ENCODE results near the gene GRIK2. TPM values are rescaled to one million over a fixed set of nuclear protein-coding genes. Genes with fewer than 3 reads are reported as not detected.

GRIK2 gene
- total RNA-seq, 2 donors from 2014 or later: 1.5 to 1.7 TPM

DNA sequence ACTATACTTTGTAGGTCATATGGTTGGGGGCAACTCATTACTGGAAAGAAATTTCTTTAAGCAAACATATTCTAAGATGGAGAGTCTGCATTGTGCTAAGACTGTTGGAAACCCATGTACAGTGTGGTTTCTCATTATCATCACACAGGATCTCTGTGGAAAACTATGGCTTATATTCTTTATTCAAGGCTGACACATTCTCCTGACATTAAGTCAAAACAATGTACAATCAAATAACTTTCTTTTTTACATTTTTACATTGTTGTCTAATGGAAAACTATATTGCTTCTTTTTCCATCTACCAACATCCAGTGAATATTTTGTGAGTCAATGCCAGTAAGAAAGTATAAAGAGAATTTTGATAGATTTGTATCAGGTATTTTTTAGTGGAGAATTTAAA is 417.6 kb downstream of the GRIK2 start:
- intact Hi-C loops (cut with DNase I): no loop called here
- DNase-seq (ENCODE audit: low spot score): no peak

DNA sequence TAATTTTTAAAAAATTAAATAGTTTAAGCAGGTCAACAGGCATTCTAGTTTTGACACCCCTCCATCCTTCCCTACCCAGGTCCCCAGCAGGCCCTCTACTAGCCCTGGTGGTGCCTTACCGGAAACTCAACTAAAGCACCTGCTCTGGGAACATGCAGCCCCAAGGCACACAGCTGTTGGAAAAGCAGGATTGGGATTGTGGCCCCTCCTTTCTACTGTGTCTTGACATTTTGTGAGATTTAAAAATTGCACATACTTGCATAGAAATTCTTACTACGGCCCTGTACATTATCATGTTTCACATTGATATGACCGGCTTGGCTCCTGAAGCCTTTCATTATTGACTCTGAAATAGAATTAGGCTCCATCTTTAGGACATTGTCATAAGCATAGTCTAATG is 423.2 kb downstream of the GRIK2 start:
- intact Hi-C loops (cut with DNase I): no loop called here
- DNase-seq (ENCODE audit: low spot score): no peak

DNA sequence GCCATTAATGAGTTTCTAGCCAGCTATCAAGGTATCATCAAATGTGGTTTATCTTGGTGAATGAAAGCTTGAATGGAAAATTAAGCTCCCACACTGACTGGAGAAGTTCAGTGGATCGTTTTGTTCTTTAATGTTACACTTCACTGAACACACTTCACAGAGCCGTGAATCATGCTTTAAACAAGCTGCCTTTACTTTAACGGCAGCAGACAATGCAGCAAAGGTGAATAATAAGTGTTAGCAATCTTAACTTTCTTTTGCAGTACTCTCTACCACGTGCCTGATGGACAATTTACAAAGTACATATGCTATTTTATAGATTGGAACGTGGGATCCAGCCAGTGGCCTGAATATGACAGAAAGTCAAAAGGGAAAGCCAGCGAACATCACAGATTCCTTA is 424.5 kb downstream of the GRIK2 start:
- DNase-seq (ENCODE audit: low spot score): no peak
- intact Hi-C loops (cut with DNase I): no loop called here

DNA sequence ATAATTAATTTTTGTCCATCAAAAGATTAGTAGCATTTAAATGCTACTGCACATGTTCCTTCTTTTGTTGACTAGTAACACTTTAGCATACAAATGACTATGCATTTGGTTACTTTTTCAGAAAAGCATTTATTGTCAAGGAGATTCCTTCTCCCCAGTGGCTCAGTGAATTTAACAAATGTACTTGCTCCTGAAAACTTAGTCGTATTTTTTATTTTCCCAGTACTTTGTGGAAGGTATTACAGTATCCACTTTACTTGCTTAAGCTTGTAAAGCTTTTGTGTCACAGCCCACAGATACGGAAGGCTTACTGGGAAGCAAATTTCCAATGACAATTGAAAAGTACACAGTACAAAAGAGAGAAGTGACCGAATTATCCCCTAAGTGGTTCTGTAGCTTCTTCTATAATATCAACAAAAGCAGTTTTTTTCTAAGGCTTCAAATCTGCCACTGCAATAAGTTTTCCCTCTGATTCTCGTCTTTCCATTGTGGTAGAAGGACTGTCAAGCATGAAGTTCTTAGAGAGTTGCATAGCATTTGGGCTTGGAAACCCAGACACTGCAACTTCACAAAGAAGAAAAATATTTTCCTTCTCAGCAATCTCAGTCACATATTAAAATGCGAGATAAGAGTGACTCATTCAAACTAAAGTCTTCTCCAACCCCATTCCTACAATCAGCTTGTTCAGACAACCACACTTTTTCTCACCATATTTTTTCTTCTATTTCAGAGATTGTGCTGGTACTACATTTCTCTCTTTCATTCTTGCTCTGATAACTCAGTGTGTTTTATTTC is 431.2 kb downstream of the GRIK2 start:
- DNase-seq (ENCODE audit: low spot score): no peak
- intact Hi-C loops (cut with DNase I): no loop called here

GRCh38 chr6:101826269-101826668 is 432.8 kb downstream of the GRIK2 start:
- DNase-seq (ENCODE audit: low spot score): no peak
- intact Hi-C loops (cut with DNase I): no loop called here

GRCh38 chr6:101826678-101827077 is 433.2 kb downstream of the GRIK2 start:
- intact Hi-C loops (cut with DNase I): no loop called here
- DNase-seq (ENCODE audit: low spot score): no peak

- intact Hi-C loops (cut with DNase I): no loop called here
- DNase-seq (ENCODE audit: low spot score): no peak
Observed at GRCh38 chr6:101830501-101831031, 437.1 kb downstream of the GRIK2 start.

GRCh38 chr6:101832371-101832770 is 438.9 kb downstream of the GRIK2 start:
- no peak for DNase-seq (ENCODE audit: low spot score)
- intact Hi-C loops (cut with DNase I): no loop called here

DNA sequence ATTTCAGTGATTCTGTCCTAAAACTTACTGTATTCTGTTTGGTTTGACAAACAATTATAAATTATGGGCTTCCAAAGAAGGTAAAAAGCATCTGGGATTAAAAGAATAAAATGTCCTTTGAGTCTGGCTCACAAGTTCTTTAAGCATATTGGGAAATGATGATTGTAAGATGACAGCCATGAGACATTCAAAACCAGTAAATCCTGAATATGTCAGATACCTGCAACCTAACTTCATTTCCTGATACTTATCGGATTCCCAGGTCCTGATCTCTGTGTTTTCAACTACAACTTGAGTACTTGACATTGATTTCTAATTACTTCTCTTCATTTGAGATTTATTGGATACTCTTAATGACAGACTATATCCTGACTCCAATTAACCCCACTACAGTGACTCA is 446.6 kb downstream of the GRIK2 start:
- intact Hi-C loops (cut with DNase I): no loop called here
- DNase-seq (ENCODE audit: low spot score): no peak

- intact Hi-C loops (cut with DNase I): no loop called here
- DNase-seq (ENCODE audit: low spot score): no peak
Observed at GRCh38 chr6:101845172-101845571, 451.7 kb downstream of the GRIK2 start.

- intact Hi-C loops (cut with DNase I): no loop called here
- no peak for DNase-seq (ENCODE audit: low spot score)
Observed at GRCh38 chr6:101845621-101846020, 452.1 kb downstream of the GRIK2 start.

DNA sequence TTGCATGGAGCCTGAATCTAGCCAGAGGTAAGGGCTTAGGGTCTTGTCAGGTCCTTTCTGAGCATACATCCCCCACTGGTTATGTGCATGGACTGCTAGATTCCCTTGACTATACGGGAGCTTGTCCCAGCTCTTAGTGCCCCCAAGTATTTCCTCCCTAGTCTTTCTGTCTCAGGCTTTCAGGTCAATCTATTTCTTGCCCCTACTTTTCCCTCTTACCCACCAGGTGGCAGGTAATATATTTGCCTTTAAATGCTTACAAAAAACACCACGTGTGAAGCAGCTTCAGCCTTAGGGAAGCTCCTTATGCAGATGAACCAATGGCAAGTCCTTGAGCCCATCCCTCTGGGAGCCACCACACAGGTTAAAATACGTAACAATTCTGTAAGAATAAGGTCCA is 454.2 kb downstream of the GRIK2 start:
- DNase-seq (ENCODE audit: low spot score): no peak
- intact Hi-C loops (cut with DNase I): no loop called here

GRCh38 chr6:101851911-101852310 is 458.4 kb downstream of the GRIK2 start:
- intact Hi-C loops (cut with DNase I): no loop called here
- no peak for DNase-seq (ENCODE audit: low spot score)

DNA sequence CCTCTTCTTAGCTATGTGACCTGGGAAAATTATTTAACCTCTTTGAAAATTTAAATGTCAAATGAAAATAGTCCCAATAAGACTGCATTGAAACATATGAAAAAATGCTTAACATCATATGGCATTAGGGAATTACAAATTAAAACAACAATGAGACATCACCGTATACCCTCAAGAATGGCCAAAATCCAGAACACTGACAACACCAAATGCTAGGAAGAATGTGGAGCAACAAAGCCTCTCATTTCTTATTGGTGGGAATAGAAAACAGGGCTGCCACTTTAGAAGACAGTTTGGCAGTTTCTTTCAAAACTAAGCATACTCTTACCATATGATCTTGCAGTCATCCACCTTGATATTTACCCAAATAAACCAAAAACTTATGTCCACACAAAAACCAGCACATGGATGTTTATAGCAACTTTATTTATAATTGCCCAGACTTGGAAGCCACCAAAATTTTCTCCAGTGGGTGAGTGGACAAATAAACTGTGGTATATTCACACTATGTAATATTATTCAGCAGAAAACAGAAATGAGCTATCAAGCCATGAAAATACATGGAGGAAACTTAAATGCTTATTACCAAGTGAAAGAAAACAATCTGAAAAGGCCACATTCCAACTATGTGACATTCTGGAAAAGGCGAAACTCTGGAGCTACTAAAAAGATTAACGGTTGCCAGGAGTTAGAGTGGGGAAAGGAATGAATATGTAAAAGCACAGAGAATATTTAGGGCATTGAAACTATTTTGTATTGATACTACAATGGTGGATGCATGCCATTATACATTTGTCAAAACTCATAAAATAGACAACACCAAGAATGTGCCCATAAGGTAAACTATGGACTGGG is 459.9 kb downstream of the GRIK2 start:
- DNase-seq (ENCODE audit: low spot score): no peak
- intact Hi-C loops (cut with DNase I): no loop called here

GRCh38 chr6:101876431-101876830 is 482.9 kb downstream of the GRIK2 start:
- no peak for DNase-seq (ENCODE audit: low spot score)
- intact Hi-C loops (cut with DNase I): no loop called here

GRCh38 chr6:101878554-101879276 is 485.2 kb downstream of the GRIK2 start:
- DNase-seq (ENCODE audit: low spot score): no peak
- intact Hi-C loops (cut with DNase I): no loop called here

DNA sequence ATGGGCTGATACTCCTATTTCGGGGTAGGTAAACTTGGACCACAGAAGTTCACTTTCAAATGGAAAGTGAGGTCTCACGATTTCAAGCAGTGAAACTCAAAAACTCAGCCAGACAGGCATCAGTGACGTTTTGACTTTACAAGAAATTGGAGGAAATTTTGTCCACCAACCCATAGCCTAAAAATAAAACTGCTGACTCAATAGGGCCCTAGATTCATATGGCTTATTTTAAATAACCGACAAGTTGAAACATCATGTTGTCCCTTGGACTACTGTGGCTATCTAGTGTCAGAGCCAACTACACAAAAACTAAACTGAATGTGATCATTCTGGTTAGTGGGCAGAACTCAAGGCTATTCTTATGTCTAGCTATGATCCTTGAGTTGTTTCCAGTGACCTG is 486.3 kb downstream of the GRIK2 start:
- DNase-seq (ENCODE audit: low spot score): no peak
- intact Hi-C loops (cut with DNase I): no loop called here

DNA sequence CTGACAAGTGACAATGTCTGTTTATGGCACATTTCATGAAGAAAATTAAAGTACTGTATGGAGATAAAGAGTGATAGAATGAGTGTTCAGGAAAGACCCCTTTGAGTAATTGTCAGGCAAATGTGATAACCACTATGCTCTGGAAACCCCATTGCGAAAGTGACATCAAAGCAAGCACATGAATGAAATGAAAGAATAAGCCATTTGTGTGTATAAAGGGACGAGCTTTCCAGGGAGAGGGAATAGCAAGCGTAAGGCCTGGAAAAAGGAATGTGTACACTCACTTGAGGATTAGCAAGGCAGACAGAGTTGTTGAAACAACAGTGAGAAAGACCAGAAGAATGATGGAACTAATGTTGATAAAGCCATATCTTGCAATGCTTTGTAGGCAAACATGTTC is 490.0 kb downstream of the GRIK2 start:
- intact Hi-C loops (cut with DNase I): no loop called here
- DNase-seq (ENCODE audit: low spot score): no peak

DNA sequence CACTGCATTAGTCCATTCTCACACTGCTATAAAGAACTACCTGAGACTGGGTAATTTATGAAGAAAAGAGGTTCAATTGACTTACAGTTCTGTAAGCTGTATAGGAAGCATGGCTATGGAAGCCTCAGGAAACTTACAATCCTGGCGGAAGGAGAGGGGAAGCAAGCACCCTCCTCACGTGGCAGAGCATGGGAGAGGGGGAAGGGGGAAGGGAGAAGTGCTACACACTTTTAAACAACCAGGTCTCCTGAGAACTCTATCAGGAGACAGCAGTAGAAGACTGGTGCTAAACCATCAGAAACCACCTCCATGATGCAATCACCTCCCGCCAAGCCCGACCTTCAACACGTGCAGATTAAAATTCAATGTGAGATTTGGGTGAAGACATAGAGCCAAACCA is 494.0 kb downstream of the GRIK2 start:
- intact Hi-C loops (cut with DNase I): no loop called here
- DNase-seq (ENCODE audit: low spot score): no peak

All from posterior vena cava (tissue), 2 donors.